Measurements from ENCODE around the gene FLACC1.

FLACC1 gene

GRCh38 chr2:201329409-201329808 is 27.7 kb downstream of the FLACC1 start:
- Histone ChIP-seq H3K27ac (no peak overlapping the region), H3K36me3 (no peaks in the 10 kb centered on the region), H3K4me3 (ENCODE audit: low read depth, low read length) (no peak overlapping the region), H3K27me3 (ENCODE audit: insufficient read depth, low read depth, severe bottlenecking) (no peaks in the 10 kb centered on the region), H3K9me3 (ENCODE audit: severe bottlenecking) (peaks cover 8% of the 10 kb centered on the region)
- no peak for DNase-seq
- TF ChIP-seq CTCF (IDR thresholded peaks at IDR 0.05; ENCODE audit: low read depth, low read length): no peak

- Histone ChIP-seq H3K36me3 (no peaks in the 10 kb centered on the region), H3K27me3 (ENCODE audit: insufficient read depth, low read depth, severe bottlenecking) (no peaks in the 10 kb centered on the region), H3K4me3 (ENCODE audit: low read depth, low read length) (no peak overlapping the region), H3K27ac (no peak overlapping the region), H3K9me3 (ENCODE audit: severe bottlenecking) (peaks cover 12% of the 10 kb centered on the region)
- no peak for DNase-seq
- TF ChIP-seq CTCF (IDR thresholded peaks at IDR 0.05; ENCODE audit: low read depth, low read length): no peak
Measured at GRCh38 chr2:201327678-201328077, 29.5 kb downstream of the FLACC1 start.

GRCh38 chr2:201322772-201323171 is 34.4 kb downstream of the FLACC1 start:
- peaks cover 17% of the 10 kb centered on the region for H3K9me3 ChIP-seq (ENCODE audit: severe bottlenecking)

GRCh38 chr2:201320701-201321100 is 36.4 kb downstream of the FLACC1 start:
- no peak for TF ChIP-seq CTCF (IDR thresholded peaks at IDR 0.05; ENCODE audit: low read depth, low read length)
- Histone ChIP-seq H3K27ac (no peak overlapping the region), H3K4me3 (ENCODE audit: low read depth, low read length) (no peak overlapping the region), H3K36me3 (no peaks in the 10 kb centered on the region), H3K9me3 (ENCODE audit: severe bottlenecking) (peaks cover 10% of the 10 kb centered on the region), H3K27me3 (ENCODE audit: insufficient read depth, low read depth, severe bottlenecking) (no peaks in the 10 kb centered on the region)
- DNase-seq: no peak

More at GRCh38 chr2:201322772-201323171, 34.4 kb downstream of the FLACC1 start:
- Histone ChIP-seq H3K27ac (no peak overlapping the region), H3K27me3 (ENCODE audit: insufficient read depth, low read depth, severe bottlenecking) (no peaks in the 10 kb centered on the region), H3K36me3 (no peaks in the 10 kb centered on the region), H3K4me3 (ENCODE audit: low read depth, low read length) (no peak overlapping the region)
- DNase-seq: no peak
- no peak for TF ChIP-seq CTCF (IDR thresholded peaks at IDR 0.05; ENCODE audit: low read depth, low read length)

- Histone ChIP-seq H3K9me3 (ENCODE audit: severe bottlenecking) (peaks cover 9% of the 10 kb centered on the region), H3K27me3 (ENCODE audit: insufficient read depth, low read depth, severe bottlenecking) (no peaks in the 10 kb centered on the region), H3K36me3 (no peaks in the 10 kb centered on the region), H3K27ac (no peak overlapping the region), H3K4me3 (ENCODE audit: low read depth, low read length) (no peak overlapping the region)
- TF ChIP-seq CTCF (IDR thresholded peaks at IDR 0.05; ENCODE audit: low read depth, low read length): no peak
- DNase-seq: no peak
Measured at GRCh38 chr2:201320257-201320656, 36.9 kb downstream of the FLACC1 start.

- no peak for DNase-seq
- TF ChIP-seq CTCF (IDR thresholded peaks at IDR 0.05; ENCODE audit: low read depth, low read length): no peak
- Histone ChIP-seq H3K36me3 (no peaks in the 10 kb centered on the region), H3K27me3 (ENCODE audit: insufficient read depth, low read depth, severe bottlenecking) (no peaks in the 10 kb centered on the region), H3K9me3 (ENCODE audit: severe bottlenecking) (peaks cover 9% of the 10 kb centered on the region), H3K4me3 (ENCODE audit: low read depth, low read length) (no peak overlapping the region), H3K27ac (no peak overlapping the region)
Measured at GRCh38 chr2:201319511-201319910, 37.6 kb downstream of the FLACC1 start.

All from WERI-Rb-1 (cell line).